ENCODE results near the gene NDUFAF5. TPM values are rescaled to one million over a fixed set of nuclear protein-coding genes. Genes with fewer than 3 reads are reported as not detected.

NDUFAF5 gene
- total and polyA plus RNA-seq, 2 of the 8 experiments (the other 6 are each of a cell fraction or from before 2014, with no cell fraction given), result 11.8 to 32.3 TPM

GRCh38 chr20:13765299-13765698, 19.5 kb upstream of the NDUFAF5 start:
- Histone ChIP-seq H3K4me1 (replicated peaks in 1 of 4; ENCODE audit: control insufficient read depth in 3 of 4, insufficient read depth in 4 of 4, low read length in 3 of 4) (no peaks in the 10 kb centered on the region), H3K4me3 (ENCODE audit: extremely low read depth in 1 of 4, insufficient read depth in 2 of 4, low read depth in 3 of 4, low read length in 4 of 4) (no peak overlapping the region), H3K79me1 (ENCODE audit: low read depth, low read length) (no peaks in the 10 kb centered on the region), H3K27ac (ENCODE audit: low read depth, low read length) (no peak overlapping the region), H3K4ac (replicated peaks; ENCODE audit: insufficient read length, low read depth, low read length) (no peak overlapping the region), H3K36me3 (ENCODE audit: control insufficient read depth in 2 of 4, insufficient read depth in 4 of 4, low read length in 3 of 4) (peaks cover 17 to 87% (median 59%) of the 10 kb centered on the region in 4 experiments), H3K18ac (ENCODE audit: extremely low read depth, low read length) (no peak overlapping the region), H3K9ac (replicated peaks in 1 of 4; ENCODE audit: extremely low read depth in 1 of 4, low read depth in 3 of 4, low read length in 3 of 4) (no peak overlapping the region), H4K91ac (replicated peaks; ENCODE audit: insufficient read length, low read length) (no peak overlapping the region), H3K79me2 (ENCODE audit: control insufficient read depth in 1 of 2, insufficient read depth in 2 of 2, low read length in 2 of 2) (no peaks in the 10 kb centered on the region), H4K8ac (ENCODE audit: extremely low read depth, insufficient read depth, low read length) (no peak overlapping the region), H3K9me3 (ENCODE audit: insufficient read depth in 2 of 2, low read depth in 1 of 2, low read length in 1 of 2) (peaks cover 0 to 3% of the 10 kb centered on the region in 2 experiments; a peak in 2 of 4 replicates), H3K23ac (ENCODE audit: insufficient read length) (no peak overlapping the region), H4K5ac (ENCODE audit: insufficient read length, low read depth, low read length) (no peak overlapping the region), H2BK120ac (replicated peaks; ENCODE audit: low read depth, low read length) (no peak overlapping the region), H3K27me3 (replicated peaks in 1 of 4; ENCODE audit: control insufficient read depth in 3 of 4, extremely low read depth in 1 of 4, insufficient read depth in 3 of 4, low read length in 3 of 4) (peaks cover 0 to 1% (median 0%) of the 10 kb centered on the region in 4 experiments; a peak in 1 of 7 replicates), H2BK15ac (ENCODE audit: low read length) (no peak overlapping the region), H2BK20ac (ENCODE audit: low read length) (no peak overlapping the region), H3K4me2 (ENCODE audit: insufficient read depth in 1 of 2, low read depth in 2 of 2, low read length in 2 of 2) (no peak overlapping the region), H4K20me1 (replicated peaks in 1 of 2; ENCODE audit: control insufficient read depth in 1 of 2, insufficient read depth in 2 of 2, low read length in 2 of 2) (no peaks in the 10 kb centered on the region), H2AK5ac (ENCODE audit: low read depth, low read length) (no peak overlapping the region), H2BK5ac (ENCODE audit: low read depth, low read length) (no peak overlapping the region), H3K14ac (ENCODE audit: insufficient read length) (no peak overlapping the region), H2AFZ (ENCODE audit: low read length) (no peak overlapping the region), H3K56ac (replicated peaks; ENCODE audit: insufficient read length, low read depth, low read length) (no peak overlapping the region), H3K23me2 (ENCODE audit: low read depth, low read length) (no peaks in the 10 kb centered on the region), H2BK12ac (ENCODE audit: low read depth, low read length) (no peak overlapping the region)
- POLR2A ChIA-PET (ENCODE audit: partially characterized antibody), result interaction anchor here (0.8 kb wide), 1 partner anchor 175 kb away, joined by 3 read pairs; no protein-coding TSS in a partner anchor
- no peak for DNase-seq (ENCODE audit: low read depth in 1 of 2, low spot score in 2 of 2)
- FAIRE-seq, result no peak
- CTCF ChIA-PET (ENCODE audit: partially characterized antibody), result no interaction called here
- no peak for TF ChIP-seq RNF2 (IDR thresholded peaks at IDR 0.05; ENCODE audit: borderline replicate concordance, low read depth, low read length, missing control alignments, poor library complexity, severe bottlenecking)
- TF ChIP-seq ASH2L (IDR thresholded peaks at IDR 0.05; ENCODE audit: low read length), result no peak
- TF ChIP-seq RBBP5 (IDR thresholded peaks at IDR 0.05; ENCODE audit: borderline replicate concordance, low read depth, low read length), result no peak
- no peak for TF ChIP-seq POLR2A (IDR thresholded peaks at IDR 0.05; ENCODE audit: control extremely low read depth in 1 of 2, low read depth in 2 of 2, low read length in 2 of 2)
- TF ChIP-seq MAFK (IDR thresholded peaks at IDR 0.05; ENCODE audit: low read depth, low read length), result no peak
- TF ChIP-seq EGR1 (IDR thresholded peaks at IDR 0.05; ENCODE audit: borderline replicate concordance, low read depth, low read length), result no peak
- TF ChIP-seq TBP (IDR thresholded peaks at IDR 0.05; ENCODE audit: low read depth, low read length), result no peak
- TF ChIP-seq CREB1 (IDR thresholded peaks at IDR 0.05), result no peak
- no peak for TF ChIP-seq JUN (IDR thresholded peaks at IDR 0.05; ENCODE audit: low read depth, low read length)
- TF ChIP-seq USF2 (IDR thresholded peaks at IDR 0.05; ENCODE audit: low read length), result no peak
- TF ChIP-seq TAF1 (IDR thresholded peaks at IDR 0.05; ENCODE audit: low read depth, low read length), result no peak
- no peak for TF ChIP-seq BCL11A (IDR thresholded peaks at IDR 0.05; ENCODE audit: low read depth in 2 of 2, low read length in 2 of 2)
- TF ChIP-seq KDM1A (IDR thresholded peaks at IDR 0.05; ENCODE audit: borderline replicate concordance, low read length), result no peak
- TF ChIP-seq RAD21 (IDR thresholded peaks at IDR 0.05 in 1 of 2, conservative IDR thresholded peaks at IDR 0.05 in 1 of 2; ENCODE audit: low read depth in 2 of 2, low read length in 2 of 2), result no peak
- TF ChIP-seq CTBP2 (IDR thresholded peaks at IDR 0.05; ENCODE audit: borderline replicate concordance, insufficient read depth, insufficient read length, low read length), result no peak
